Gastroesophageal sphincter (tissue), 3 donors: ENCODE measurements around the gene CCDC60.

Source experiments
- POLR2A ChIP-seq, 2 donors: fragments of 450-650 bp; IDR thresholded peaks; one replicate each; pipeline ENCODE4 v1.6.1; 2017; ENCODE audit warnings: antibody characterized with exemption in 2 of 2, mild to moderate bottlenecking in 2 of 2, moderate library complexity in 1 of 2
- POLR2AphosphoS5 ChIP-seq: sonication (generic); formaldehyde crosslinking; IDR thresholded peaks from one replicate; pipeline ENCODE4 v1.6.1; 2017; ENCODE audit warnings: antibody characterized with exemption
- TF ChIP-seq, protein P1 (sequence below), 4 experiments: fragments of 200-600 bp in 2 of 4; fragments of 450-650 bp in 2 of 4; sonication (generic) in 1 of 4; IDR thresholded peaks; one replicate each; pipeline ENCODE4 v1.5.1; 2017 to 2019; ENCODE audit warnings: antibody characterized with exemption in 4 of 4, mild to moderate bottlenecking in 2 of 4, moderate library complexity in 2 of 4

DNA sequence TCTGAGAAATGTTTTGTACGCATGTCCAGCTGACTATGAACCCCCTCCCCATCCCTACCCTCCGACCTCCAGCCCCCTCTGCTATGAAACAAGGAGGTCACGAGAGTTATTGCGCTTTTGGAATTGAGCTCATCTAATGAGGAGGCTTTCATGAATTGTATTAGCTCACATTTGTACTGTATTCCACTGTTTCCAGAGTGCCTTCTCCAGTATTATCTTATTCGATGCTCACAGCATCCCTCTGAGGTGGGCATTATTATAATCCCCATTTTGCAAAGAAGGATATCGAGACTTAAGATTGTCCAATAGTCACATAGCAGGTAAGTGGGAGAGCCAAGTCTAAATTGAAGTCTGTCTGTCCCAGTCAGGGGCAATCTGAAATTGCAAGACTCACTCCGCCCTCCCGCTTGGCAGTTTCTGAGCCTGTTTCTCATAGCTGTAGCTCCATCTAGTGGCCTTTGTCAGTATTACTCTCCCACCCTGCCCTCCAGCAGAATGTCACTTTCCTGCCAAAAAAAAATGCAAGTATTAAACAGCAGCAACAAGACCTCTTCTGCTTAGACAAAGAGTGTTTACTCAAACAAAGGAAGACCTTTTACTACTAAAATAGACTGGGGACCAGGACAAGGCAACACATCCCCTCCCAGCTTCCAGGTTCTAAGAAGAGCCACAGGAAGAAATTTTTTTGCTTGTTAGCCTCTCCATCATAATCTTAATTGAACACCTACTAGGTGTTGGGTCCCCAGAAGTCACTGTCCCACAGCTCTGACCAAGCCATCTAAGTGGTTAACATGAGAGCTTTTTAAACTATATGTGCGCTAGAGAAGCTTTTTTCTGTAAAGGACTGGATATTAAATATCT lies 210.5 kb downstream of the CCDC60 start:
- TF ChIP-seq, protein P1, sequence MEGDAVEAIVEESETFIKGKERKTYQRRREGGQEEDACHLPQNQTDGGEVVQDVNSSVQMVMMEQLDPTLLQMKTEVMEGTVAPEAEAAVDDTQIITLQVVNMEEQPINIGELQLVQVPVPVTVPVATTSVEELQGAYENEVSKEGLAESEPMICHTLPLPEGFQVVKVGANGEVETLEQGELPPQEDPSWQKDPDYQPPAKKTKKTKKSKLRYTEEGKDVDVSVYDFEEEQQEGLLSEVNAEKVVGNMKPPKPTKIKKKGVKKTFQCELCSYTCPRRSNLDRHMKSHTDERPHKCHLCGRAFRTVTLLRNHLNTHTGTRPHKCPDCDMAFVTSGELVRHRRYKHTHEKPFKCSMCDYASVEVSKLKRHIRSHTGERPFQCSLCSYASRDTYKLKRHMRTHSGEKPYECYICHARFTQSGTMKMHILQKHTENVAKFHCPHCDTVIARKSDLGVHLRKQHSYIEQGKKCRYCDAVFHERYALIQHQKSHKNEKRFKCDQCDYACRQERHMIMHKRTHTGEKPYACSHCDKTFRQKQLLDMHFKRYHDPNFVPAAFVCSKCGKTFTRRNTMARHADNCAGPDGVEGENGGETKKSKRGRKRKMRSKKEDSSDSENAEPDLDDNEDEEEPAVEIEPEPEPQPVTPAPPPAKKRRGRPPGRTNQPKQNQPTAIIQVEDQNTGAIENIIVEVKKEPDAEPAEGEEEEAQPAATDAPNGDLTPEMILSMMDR (IDR thresholded peaks at IDR 0.05) = peak; percentile 86 to 90 (median 88)
- TF ChIP-seq POLR2A (IDR thresholded peaks at IDR 0.05) = no peak
- TF ChIP-seq POLR2AphosphoS5 = no peak
